A549 (cell line): Measurements from ENCODE around the gene TFF2. TPM values are rescaled to one million over a fixed set of nuclear protein-coding genes. Genes with fewer than 3 reads are reported as not detected.

Experiments used
- ATAC-seq, 2 experiments: fragments of 200-7000 bp in 1 of 2; fragments of >200 bp in 1 of 2; cut with Nextera tagmentation in 1 of 2; cut with Tn5 transposase in 1 of 2; 3 replicates each; pipeline versions ENCODE4 v1.8.0 to v1.9.1; 2018 to 2020; ENCODE audit warnings: mild to moderate bottlenecking in 1 of 2, moderate library complexity in 1 of 2
- CTCF ChIA-PET: fragments of 300-600 bp; sonication (Branson Sonifier 250); formaldehyde crosslinking; extraction: SDS; loops from one replicate; lab custom pipeline; 2021; ENCODE audit warnings: antibody characterized with exemption, inconsistent platforms; lab: Yijun Ruan, JAX
- POLR2A ChIA-PET: fragments of 350-600 bp; formaldehyde crosslinking; extraction: SDS; loops from one replicate; lab custom pipeline; 2021; ENCODE audit warnings: antibody characterized with exemption, inconsistent platforms; lab: Yijun Ruan, JAX
- DNase-seq, 2 experiments: peaks; one replicate each; pipeline versions ENCODE4 v3.0.0 to v3.0.0-alpha.2; 2011 to 2016; ENCODE audit warnings: low read depth in 1 of 2, low spot score in 1 of 2
- FAIRE-seq: peaks from 2 replicates; lab custom pipeline; 2011; peaks lifted over from hg19 to GRCh38; lab: Jason Lieb, UNC
- H3K27ac ChIP-seq, 2 experiments: fragments of >200 bp; sonication (Bioruptor Twin); formaldehyde crosslinking; 3 replicates each; pipeline ENCODE4 v1.5.1; 2016 to 2017
- H3K4me1 ChIP-seq: fragments of >200 bp; sonication (Bioruptor Twin); formaldehyde crosslinking; 3 replicates; pipeline ENCODE4 v1.6.1; 2016
- H3K4me2 ChIP-seq: fragments of >200 bp; sonication (Bioruptor Twin); formaldehyde crosslinking; 3 replicates; pipeline ENCODE4 v1.6.1; 2016
- H3K4me3 ChIP-seq: fragments of >200 bp; sonication (Bioruptor Twin); formaldehyde crosslinking; 3 replicates; pipeline ENCODE4 v1.5.1; 2016
- H3K9me3 ChIP-seq: fragments of >200 bp; sonication (Bioruptor Twin); formaldehyde crosslinking; 3 replicates; pipeline ENCODE4 v1.6.1; 2016
- BCL3 ChIP-seq: fragments of >200 bp; sonication (Bioruptor Twin); formaldehyde crosslinking; IDR thresholded peaks from 3 replicates; pipeline ENCODE4 v1.6.1; 2016
- CHD2 ChIP-seq: fragments of 150-350 bp; IDR thresholded peaks from 2 replicates; pipeline ENCODE4 v1.6.1; 2014; ENCODE audit warnings: low read length; ENCODE audit not compliant: partially characterized antibody
- EHMT2 ChIP-seq: fragments of 200-600 bp; sonication (generic); IDR thresholded peaks from 2 replicates; pipeline ENCODE4 v1.6.1; 2016; ENCODE audit warnings: antibody characterized with exemption, low read depth, mild to moderate bottlenecking, moderate library complexity
- JUN ChIP-seq, 2 experiments: fragments of >200 bp; sonication (Bioruptor Twin); formaldehyde crosslinking; IDR thresholded peaks; 2 replicates in 1 of 2; 3 replicates in 1 of 2; pipeline ENCODE4 v1.6.1; 2016 to 2017
- MAFK ChIP-seq: fragments of 450-650 bp; IDR thresholded peaks from 2 replicates; pipeline ENCODE4 v1.6.1; 2014; ENCODE audit not compliant: partially characterized antibody
- MAX ChIP-seq: IDR thresholded peaks from 2 replicates; pipeline ENCODE4 v1.6.1; 2012
- MAZ ChIP-seq: fragments of 150-350 bp; IDR thresholded peaks from 2 replicates; pipeline ENCODE4 v1.6.1; 2014; ENCODE audit warnings: antibody characterized with exemption, low read depth, low read length, borderline replicate concordance
- NPAS2 ChIP-seq: fragments of 250-450 bp; sonication (Bioruptor Pico); IDR thresholded peaks from 2 replicates; pipeline ENCODE4 v1.8.0; 2022; ENCODE audit warnings: mild to moderate bottlenecking, moderate library complexity, borderline replicate concordance
- POLR2A ChIP-seq: IDR thresholded peaks from 2 replicates; pipeline ENCODE4 v1.6.1; 2012; ENCODE audit warnings: mild to moderate bottlenecking, low read length
- POLR2AphosphoS2 ChIP-seq: conservative IDR thresholded peaks from 2 replicates; pipeline ENCODE4 v1.6.1; 2012; ENCODE audit warnings: low read length, improper control_type of control experiment, inconsistent platforms
- RCOR1 ChIP-seq: fragments of 150-350 bp; IDR thresholded peaks from 2 replicates; pipeline ENCODE4 v1.6.1; 2014; ENCODE audit warnings: antibody characterized with exemption, low read length, low read depth
- RFX5 ChIP-seq: fragments of 450-650 bp; IDR thresholded peaks from 2 replicates; pipeline ENCODE4 v1.7.1; 2014; ENCODE audit warnings: antibody characterized with exemption, mild to moderate bottlenecking, moderate library complexity
- SREBF2 ChIP-seq: fragments of 450-650 bp; IDR thresholded peaks from 2 replicates; pipeline ENCODE4 v1.6.1; 2014; ENCODE audit warnings: mild to moderate bottlenecking, moderate library complexity
- TFCP2L1 ChIP-seq: fragments of 250-450 bp; sonication (Bioruptor Pico); IDR thresholded peaks from 2 replicates; pipeline ENCODE4 v1.5.0; 2021; ENCODE audit warnings: mild to moderate bottlenecking
- ZC3H11A ChIP-seq: fragments of 450-650 bp; IDR thresholded peaks from 2 replicates; pipeline ENCODE4 v1.6.1; 2014; ENCODE audit warnings: antibody characterized with exemption, mild to moderate bottlenecking
- ZFP36 ChIP-seq: fragments of 450-650 bp; IDR thresholded peaks from 2 replicates; pipeline ENCODE4 v1.6.1; 2014; ENCODE audit warnings: borderline replicate concordance; ENCODE audit not compliant: partially characterized antibody
- WGBS: methylation state at CpG from one replicate; pipeline ENCODE4 v1.1.6; 2017; ENCODE audit errors: missing lambda C conversion rate; 5-methylcytosine and 5-hydroxymethylcytosine counted together
- polyA plus RNA-seq, 4 experiments: library from polyadenylated mRNA; depleted of rRNA in 3 of 4; stranded (reverse); fragments of >200 nt; fragmentation: RNase III in 1 of 4; extraction: RNeasy Plus Mini Kit Qiagen cat#74134 plus additional on column Dnase treatment in 1 of 4; gene quantifications; 2 replicates in 3 of 4; 3 replicates in 1 of 4; pipeline ENCODE4 v1.2.3, GENCODE V29; 2011 to 2017
- TF ChIP-seq, protein P1 (sequence below): fragments of 250-450 bp; sonication (Bioruptor Pico); IDR thresholded peaks from 2 replicates; pipeline ENCODE4 v1.5.0; 2020; ENCODE audit warnings: low read depth, mild to moderate bottlenecking, moderate library complexity
- TF ChIP-seq, protein P2 (sequence below): fragments of >200 bp; sonication (Bioruptor Twin); formaldehyde crosslinking; IDR thresholded peaks from 2 replicates; pipeline ENCODE4 v1.6.1; 2016
- TF ChIP-seq, protein P3 (sequence below): fragments of 200-600 bp; sonication (generic); IDR thresholded peaks from 2 replicates; pipeline ENCODE4 v1.6.1; 2016; ENCODE audit warnings: antibody characterized with exemption, mild to moderate bottlenecking, moderate library complexity

Gene TFF2
- polyA plus RNA-seq, 2 of the 4 experiments (the other 2 are of a cell fraction): not detected

GRCh38 chr21:42376338-42376982 is 25.7 kb upstream of the TFF2 start:
- H3K4me2 ChIP-seq: no peak overlapping the region
- no peak for FAIRE-seq
- H3K4me3 ChIP-seq: no peak overlapping the region
- no peaks in the 10 kb centered on the region; the same call in 2 of the 3 replicates for H3K4me1 ChIP-seq
- ATAC-seq: no peak
- no peak for TF ChIP-seq CHD2
- TF ChIP-seq EHMT2: no peak
- DNase-seq: no peak
- ChIA-PET POLR2A (no interaction called here), CTCF (interaction anchor here (1.0 kb wide), 1 partner anchor 66 kb away, joined by 4 read pairs; no protein-coding TSS in a partner anchor)
- 61% methylated on average over 25 of the region's 32 CpGs for WGBS
- peaks cover under 1% of the 10 kb centered on the region; the same call in 1 of the 3 replicates for H3K9me3 ChIP-seq
- H3K27ac ChIP-seq: no peak overlapping the region

DNA sequence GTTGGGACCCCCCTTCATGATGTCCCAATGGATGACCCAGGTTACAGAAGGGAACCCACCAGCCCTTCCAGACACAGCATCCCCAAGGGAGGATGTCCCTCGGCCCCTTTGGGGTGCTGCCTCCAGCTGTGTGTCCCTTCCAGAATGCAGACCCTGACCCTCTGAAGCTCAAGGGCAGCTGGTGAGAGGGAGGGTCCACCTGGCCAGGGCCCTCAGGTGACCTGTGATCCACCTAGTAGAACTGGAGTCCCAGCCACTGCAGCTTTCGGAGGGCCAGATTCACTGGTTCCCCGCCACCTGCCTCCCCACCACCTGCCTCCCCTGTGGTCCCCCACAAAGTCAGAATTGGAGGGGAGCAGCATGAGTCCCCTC is 25.2 kb upstream of the TFF2 start:
- POLR2A ChIA-PET: no interaction called here
- TF ChIP-seq TFCP2L1 (CRISPR knock-in tag) (no peak), EHMT2 (no peak), RCOR1 (no peak)
- TF ChIP-seq, protein P1, sequence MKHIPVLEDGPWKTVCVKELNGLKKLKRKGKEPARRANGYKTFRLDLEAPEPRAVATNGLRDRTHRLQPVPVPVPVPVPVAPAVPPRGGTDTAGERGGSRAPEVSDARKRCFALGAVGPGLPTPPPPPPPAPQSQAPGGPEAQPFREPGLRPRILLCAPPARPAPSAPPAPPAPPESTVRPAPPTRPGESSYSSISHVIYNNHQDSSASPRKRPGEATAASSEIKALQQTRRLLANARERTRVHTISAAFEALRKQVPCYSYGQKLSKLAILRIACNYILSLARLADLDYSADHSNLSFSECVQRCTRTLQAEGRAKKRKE (CRISPR knock-in tag): no peak
- Histone ChIP-seq H3K9me3 (no peaks in the 10 kb centered on the region), H3K4me3 (no peak overlapping the region), H3K4me1 (no peaks in the 10 kb centered on the region; the same call in 2 of the 3 replicates), H3K4me2 (no peak overlapping the region), H3K27ac (no peak overlapping the region)
- CTCF ChIA-PET: interaction anchor here (1.0 kb wide), 1 partner anchor 66 kb away, joined by 4 read pairs; no protein-coding TSS in a partner anchor
- FAIRE-seq (no peak), ATAC-seq (no peak), DNase-seq (no peak)
- WGBS: no CpG with 5 or more reads among the region's 3 CpGs

DNA sequence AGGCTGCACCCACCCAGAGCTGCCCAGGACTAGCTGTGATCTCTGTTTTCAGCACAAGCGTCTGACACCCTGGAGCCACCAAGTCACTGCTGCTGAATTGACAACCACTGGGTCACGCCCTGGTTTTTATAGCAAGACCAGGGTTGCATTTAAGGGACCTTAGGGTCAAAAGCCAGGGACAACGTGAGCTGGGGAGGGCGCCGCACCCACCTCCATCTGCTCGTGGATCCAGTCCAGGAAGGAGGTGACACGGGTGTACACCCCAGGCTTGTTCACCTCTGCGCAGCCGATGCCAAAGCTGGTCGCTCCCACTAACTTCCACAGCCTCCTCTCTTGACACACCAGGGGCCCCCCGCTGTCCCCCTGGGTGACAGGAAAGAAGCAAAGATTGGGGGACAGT is 24.7 kb upstream of the TFF2 start:
- DNase-seq: no peak
- Histone ChIP-seq H3K4me1 (no peaks in the 10 kb centered on the region; the same call in 2 of the 3 replicates), H3K9me3 (no peaks in the 10 kb centered on the region), H3K4me2 (no peak overlapping the region), H3K4me3 (no peak overlapping the region), H3K27ac (no peak overlapping the region)
- ChIA-PET POLR2A (no interaction called here), CTCF (interaction anchor here (1.0 kb wide), 1 partner anchor 66 kb away, joined by 4 read pairs; no protein-coding TSS in a partner anchor)
- FAIRE-seq: no peak
- no peak for TF ChIP-seq ZC3H11A
- TF ChIP-seq ZFP36: no peak
- no peak for TF ChIP-seq MAZ
- TF ChIP-seq, protein P2, sequence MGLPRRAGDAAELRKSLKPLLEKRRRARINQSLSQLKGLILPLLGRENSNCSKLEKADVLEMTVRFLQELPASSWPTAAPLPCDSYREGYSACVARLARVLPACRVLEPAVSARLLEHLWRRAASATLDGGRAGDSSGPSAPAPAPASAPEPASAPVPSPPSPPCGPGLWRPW: no peak
- no peak for TF ChIP-seq BCL3
- TF ChIP-seq POLR2A: no peak
- TF ChIP-seq RFX5: no peak
- no peak for TF ChIP-seq NPAS2 (CRISPR knock-in tag)
- TF ChIP-seq, protein P1 (CRISPR knock-in tag): no peak
- WGBS: 69% methylated on average over 7 of the region's 11 CpGs
- ATAC-seq: no peak

- H3K4me2 ChIP-seq: no peak overlapping the region
- no peak overlapping the region for H3K27ac ChIP-seq
- FAIRE-seq (no peak), ATAC-seq (no peak), DNase-seq (no peak)
- 86% methylated on average over 12 of the region's 23 CpGs for WGBS
- POLR2A ChIA-PET: no interaction called here
- no peak overlapping the region for H3K4me3 ChIP-seq
- no peaks in the 10 kb centered on the region; the same call in 2 of the 3 replicates for H3K4me1 ChIP-seq
- CTCF ChIA-PET: no interaction called here
- no peaks in the 10 kb centered on the region for H3K9me3 ChIP-seq
- TF ChIP-seq TFCP2L1 (CRISPR knock-in tag) (no peak), POLR2AphosphoS2 (no peak), JUN (IDR thresholded peaks at IDR 0.05) (no peak), MAFK (no peak), BCL3 (no peak), SREBF2 (no peak), MAX (no peak)
- TF ChIP-seq, protein P3, sequence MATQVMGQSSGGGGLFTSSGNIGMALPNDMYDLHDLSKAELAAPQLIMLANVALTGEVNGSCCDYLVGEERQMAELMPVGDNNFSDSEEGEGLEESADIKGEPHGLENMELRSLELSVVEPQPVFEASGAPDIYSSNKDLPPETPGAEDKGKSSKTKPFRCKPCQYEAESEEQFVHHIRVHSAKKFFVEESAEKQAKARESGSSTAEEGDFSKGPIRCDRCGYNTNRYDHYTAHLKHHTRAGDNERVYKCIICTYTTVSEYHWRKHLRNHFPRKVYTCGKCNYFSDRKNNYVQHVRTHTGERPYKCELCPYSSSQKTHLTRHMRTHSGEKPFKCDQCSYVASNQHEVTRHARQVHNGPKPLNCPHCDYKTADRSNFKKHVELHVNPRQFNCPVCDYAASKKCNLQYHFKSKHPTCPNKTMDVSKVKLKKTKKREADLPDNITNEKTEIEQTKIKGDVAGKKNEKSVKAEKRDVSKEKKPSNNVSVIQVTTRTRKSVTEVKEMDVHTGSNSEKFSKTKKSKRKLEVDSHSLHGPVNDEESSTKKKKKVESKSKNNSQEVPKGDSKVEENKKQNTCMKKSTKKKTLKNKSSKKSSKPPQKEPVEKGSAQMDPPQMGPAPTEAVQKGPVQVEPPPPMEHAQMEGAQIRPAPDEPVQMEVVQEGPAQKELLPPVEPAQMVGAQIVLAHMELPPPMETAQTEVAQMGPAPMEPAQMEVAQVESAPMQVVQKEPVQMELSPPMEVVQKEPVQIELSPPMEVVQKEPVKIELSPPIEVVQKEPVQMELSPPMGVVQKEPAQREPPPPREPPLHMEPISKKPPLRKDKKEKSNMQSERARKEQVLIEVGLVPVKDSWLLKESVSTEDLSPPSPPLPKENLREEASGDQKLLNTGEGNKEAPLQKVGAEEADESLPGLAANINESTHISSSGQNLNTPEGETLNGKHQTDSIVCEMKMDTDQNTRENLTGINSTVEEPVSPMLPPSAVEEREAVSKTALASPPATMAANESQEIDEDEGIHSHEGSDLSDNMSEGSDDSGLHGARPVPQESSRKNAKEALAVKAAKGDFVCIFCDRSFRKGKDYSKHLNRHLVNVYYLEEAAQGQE: no peak
These were observed 24.2 kb upstream of the TFF2 start for GRCh38 chr21:42374864-42375499.
